ENCODE measurements around the gene MCF2L.

Gene MCF2L

DNA sequence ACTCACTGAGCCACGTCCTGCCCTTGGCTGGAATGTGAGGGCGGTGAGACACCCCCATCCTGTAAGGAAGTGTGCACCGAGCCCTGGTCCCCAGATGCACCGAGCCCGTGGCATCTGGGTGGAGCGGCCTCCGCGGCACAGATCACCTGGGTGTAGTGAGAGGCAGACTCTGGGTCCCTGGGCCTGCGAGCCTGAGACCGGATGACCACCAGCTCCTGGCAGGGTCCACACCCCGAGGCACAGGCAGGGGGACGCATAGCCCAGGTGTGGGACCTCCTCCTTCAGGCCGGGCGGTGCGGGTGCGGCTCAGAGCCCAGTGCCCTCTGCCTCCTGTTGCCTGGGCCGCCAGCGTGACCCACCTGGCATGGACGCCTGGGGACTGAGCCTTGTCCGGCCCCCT lies 12.4 kb downstream of the MCF2L start:
- no peak for DNase-seq

DNA sequence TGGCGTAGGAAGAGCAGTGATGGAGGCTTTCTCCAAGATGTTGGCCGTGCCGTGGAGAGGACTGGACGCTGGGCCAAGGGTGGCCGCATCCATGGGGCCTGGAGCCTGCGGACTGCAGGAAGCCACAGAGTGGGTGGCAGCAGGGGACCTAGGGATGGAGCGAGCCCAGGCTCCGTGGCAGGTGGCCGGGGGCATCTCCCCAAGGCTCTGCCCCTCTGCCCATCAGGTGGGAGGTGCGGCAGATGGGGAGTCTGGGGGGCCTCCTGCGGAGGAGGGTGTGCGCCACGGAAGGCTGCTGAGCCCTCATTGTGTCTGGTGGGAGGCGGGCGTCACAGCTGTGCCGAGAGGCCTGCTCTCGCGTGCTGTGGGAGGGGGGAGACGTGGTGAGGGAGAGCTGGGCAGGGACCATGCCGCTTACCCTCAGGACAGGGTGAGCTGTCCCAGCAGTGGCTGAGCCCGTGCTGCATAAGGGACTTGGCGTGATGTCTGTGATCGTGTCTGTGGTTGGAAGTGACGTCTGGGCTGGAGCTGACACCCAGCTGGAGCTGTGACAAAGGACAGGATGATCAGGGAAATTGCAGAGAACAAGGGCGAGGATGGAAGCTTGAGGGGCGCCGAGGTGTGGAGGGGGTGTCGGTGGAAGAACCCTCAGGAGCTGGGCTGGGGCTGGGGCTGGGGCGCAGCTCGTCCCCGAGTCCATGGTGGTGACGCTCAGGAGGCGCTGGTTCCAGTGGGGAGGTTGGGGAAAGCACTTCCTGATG lies 13.4 kb downstream of the MCF2L start:
- DNase-seq = no peak

DNA sequence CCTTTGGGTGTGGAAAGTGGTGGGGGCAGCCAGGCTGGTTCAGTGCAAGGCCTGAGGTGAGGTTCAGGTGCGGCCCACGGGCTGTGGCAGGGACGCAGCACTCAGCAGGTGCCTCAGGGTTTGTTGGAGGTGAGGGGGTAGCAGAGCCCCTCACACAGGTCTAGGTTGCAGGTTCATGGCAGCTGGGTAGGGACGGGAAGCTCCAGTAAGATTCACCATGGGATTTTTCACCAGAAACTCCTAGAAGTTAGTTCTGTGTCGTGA lies 14.0 kb downstream of the MCF2L start:
- DNase-seq = no peak

DNA sequence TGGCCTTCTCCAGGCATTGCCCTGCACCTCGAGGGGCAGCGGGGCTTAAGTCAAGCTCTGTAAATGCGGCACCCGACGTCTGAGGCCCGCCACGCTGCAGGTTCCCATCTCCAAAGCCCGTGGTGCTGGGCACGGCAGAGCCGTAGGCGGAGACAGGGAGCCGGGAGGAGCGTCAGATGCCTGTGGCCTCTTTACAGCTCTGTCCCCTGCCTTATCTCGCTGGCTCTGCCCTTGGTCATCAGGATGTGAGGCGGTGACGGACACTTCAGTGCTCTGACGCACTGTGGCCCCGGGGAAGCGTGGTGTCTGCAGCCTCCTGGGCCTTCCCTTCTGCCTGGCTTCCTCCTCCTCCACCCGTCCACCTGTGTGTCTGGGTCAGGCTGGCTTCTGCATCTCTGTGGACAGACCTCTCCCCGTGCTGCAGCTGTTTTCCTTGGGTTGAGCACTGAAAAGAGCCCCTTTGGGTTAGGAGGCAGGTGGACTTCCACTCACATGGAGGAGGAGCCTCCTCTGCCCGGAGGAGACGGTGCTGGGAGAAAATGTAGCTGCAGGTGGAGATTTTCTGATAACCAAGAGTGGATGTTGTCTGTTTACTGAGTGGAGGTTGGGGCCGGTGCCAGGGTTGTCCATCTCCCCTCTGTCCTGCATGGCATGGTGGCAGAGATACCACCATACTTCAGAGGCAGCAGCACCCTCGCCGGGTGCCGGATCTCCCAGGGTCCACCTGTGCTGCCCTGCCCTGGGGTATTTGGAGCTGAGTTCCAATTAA lies 14.6 kb downstream of the MCF2L start:
- no peak for DNase-seq

DNA sequence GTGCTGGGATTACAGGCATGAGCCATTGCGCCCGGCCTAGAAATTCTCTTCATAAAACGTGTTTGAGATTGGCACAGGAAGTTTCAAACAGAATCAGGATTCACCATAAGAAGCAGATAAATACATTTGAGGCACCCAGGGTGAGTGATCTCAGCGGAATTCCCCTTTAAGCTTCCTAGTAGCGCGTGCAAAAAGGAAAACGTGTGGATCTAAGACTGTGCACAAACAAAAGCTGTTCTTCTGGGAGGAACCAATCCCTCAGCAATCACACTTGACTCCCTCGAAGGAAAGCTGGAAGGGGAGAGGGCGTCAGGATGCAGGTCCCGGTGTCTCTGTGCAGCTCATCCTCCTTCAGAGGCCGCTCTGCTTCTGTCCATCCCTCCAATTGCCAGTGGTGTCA lies 15.5 kb downstream of the MCF2L start:
- DNase-seq = no peak

DNA sequence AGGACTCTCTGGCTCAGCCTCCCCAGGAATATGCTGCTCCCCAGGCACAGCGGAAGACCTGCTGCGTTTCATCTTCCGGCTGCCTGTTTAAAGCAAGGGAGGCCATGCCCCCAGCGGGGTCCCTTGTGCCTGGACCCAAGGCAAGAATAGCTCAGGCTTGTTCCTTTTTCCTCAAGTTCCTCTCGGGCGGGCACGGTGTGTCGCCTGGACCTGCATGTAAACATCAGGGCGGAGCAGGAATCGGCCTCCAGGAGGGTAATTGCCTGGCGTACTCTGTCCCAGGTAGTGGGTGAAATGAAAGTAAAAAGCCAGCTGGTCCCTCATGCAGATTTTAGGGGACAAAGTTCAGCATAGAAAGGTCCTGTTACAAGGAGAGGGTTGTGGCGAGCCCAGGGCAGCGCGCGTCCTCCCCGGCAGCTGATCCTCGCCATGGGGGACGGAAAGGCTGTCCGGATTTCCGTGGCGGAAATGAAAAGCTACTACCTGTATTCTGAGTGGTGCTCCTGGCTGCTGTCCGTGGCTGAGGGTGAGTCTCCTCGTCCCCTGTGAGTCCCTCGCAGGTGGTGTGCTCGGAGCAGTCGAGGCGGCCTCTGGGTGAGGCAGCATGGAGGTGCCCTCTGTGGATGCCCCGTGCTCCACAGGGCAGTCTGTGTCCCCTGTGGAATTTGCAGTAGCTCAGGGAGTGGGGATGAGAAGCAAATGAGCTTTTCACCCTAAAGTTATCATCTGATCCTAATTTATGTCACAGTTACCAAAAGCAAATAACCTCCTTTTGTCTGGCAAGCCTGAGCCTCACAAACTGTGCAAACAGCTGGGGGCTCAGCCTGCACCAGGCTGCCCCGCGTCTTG lies 16.2 kb downstream of the MCF2L start:
- no peak for DNase-seq

DNA sequence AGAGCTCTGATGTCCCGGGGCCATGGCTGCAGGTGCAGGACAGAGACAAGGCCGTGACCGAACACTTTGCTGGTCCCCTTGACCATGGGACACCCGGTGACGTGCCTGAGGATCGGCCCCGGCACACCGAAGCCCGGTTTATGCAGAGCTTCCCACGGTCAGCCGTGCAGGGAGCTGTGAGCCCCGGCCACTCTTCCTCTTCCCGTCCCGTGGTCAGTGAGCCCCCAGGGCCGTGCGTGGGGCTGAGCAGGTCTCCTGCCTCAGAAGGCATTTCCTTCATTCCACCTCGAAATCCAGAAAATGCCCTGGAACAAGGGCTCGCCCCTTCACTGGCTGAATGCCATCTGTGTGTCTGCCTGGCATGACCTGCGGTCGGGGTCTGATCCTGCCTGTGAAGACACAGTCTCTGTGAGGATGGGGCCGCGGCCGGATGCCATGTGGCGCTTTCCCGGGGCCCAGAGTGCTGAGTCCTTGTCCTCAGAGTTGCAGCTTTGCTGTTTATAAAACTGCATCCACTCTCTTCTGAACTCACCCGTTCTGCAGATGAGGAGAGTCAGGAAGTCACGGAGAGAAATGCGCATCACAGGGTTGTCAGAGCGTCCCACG lies 16.9 kb downstream of the MCF2L start:
- DNase-seq = no peak

DNA sequence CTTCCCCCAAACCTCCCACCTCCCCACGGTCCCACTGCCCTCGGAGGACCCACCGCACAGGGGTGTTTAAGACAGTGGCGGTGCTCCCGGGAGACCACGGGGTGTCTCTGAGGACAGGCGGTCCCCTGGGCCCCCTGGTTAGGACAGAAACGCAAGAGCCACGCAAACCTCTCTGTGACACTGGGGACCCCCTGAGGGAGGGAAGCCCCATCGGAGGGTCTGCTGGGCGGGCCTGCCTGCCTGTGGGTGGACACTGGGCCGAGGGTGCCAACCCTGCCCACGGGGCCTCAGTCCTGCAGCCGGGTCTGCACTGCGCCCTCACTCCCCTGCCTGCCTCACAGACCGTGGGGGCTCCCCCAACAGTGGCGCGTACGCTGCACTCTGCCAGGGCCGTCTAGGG lies 17.5 kb downstream of the MCF2L start:
- DNase-seq = no peak

DNA sequence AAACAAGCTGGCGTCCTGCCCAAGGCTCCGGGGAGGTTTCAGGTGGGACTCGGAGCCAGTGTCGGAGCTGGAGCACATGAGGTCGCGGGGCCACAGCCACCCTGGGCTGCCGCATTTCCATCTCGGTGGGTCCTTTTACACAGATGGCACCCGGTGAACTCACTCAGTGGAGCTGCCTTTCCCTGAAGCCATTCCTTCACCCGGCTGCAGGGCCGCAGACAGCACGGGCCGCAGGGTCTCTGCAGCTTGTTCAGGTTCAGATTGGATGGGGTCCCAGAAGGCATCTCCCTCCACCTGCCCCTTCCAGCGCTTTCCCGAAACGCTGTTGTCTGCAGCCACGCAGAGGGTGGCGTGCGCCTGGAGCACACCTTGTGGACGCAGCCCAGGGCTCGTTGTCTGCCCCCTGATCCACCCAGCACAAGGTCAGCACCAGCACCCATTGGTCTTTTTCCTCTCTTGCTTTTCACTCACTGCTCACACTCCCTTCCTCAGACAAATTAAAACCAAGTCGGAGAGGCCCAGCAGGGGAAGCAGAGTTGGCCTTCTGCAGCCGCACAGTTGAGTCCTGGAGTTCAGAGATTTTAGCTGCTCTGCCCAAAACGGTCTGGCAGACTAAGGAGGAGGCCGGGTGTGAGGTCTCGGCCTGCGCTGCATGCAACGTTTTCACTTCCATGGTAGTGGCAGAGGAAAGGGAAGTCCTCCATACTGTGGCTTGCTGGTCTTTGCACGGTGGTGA lies 18.1 kb downstream of the MCF2L start:
- no peak for DNase-seq

DNA sequence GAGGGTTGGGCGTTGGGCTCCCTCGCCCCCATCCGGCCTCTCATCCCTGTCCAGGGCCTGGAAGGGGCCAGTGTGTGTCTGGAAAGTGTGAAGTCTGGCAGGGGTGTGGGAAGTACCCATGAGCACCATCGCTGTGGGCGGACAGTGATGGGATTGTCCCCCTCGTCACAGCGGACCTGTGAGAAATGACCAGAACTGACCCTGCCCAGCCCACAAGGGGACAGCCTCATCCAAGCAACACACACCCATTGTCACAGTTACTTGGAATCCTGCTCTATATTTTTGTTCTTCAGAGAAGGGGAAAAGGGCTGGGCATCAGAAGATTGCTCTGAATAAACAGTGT lies 18.6 kb downstream of the MCF2L start:
- no peak for DNase-seq

DNA sequence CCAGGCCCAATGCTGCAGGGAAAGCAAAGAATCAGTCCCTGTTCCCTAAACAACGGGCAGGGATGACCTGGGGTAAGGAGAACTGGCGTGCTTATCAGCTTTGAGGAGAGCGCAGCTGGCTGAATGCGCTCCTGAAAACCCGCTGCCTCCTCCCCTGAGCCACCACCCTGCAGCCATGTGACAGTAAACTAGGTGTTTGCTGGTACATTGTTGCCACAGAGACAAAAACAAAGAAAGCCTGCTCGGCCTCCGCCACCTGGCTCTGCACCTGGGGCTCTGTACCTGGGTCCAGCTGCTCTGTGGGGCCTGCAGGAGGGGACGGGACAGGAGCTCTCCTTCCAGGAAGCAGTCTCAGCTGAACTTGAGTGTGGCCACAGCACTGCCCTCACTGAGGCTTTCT lies 21.8 kb downstream of the MCF2L start:
- DNase-seq = peak; percentile 53

DNA sequence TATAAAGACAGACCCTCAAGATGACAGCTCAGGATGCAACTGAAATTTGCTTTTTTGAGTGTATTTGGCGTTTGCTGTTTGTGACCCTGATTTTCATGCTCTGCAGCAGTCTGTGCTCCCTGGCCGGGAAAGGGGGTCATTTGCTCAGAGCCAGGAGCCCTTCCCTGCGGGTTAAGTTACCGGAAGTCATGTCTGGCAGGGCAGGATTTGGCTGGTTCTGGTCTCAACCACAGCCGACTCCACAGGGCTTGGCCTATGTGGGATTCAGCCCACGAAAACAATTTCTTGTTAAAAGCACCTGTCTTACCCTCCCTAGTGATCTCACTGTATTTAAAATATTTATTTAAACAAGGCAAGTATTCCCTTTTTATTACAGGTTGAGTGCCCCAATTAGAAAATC lies 22.6 kb downstream of the MCF2L start:
- no peak for DNase-seq

DNA sequence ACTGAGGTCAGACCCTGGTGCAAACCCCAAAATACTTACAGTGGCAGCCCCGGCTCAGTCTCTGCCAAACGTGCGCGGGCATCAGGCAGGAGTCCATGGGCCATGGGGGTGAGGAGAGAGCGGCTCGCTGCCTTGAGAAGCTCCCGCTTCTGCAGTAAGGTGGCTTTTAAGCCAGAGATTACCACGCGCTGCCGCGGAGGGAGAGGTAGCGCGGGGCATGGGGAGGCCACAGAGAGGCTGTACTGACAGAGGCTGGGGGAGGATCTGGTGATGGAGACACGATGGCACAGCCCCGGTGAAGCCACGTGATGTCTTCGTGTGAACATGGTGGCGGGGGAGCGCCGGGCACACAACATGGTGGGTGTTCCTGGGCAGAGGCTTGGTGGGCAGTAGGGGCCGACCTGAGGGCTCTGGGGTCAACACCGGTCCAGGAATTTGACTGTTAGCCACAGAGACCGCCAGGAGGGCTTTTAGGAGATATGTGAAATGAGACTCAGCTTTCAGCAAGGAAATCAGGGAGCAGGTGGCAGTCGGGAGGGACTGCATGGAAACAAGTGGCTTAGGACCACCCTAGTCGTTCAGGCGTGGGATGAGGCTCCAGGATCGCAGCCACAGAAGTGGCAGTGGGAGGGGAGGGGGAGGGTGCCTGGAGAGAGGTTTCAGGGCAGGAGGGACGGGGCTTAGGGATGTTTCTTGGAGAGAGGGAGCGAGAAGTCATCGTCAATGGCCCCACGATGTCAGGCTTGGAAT lies 24.1 kb downstream of the MCF2L start:
- DNase-seq = no peak

DNA sequence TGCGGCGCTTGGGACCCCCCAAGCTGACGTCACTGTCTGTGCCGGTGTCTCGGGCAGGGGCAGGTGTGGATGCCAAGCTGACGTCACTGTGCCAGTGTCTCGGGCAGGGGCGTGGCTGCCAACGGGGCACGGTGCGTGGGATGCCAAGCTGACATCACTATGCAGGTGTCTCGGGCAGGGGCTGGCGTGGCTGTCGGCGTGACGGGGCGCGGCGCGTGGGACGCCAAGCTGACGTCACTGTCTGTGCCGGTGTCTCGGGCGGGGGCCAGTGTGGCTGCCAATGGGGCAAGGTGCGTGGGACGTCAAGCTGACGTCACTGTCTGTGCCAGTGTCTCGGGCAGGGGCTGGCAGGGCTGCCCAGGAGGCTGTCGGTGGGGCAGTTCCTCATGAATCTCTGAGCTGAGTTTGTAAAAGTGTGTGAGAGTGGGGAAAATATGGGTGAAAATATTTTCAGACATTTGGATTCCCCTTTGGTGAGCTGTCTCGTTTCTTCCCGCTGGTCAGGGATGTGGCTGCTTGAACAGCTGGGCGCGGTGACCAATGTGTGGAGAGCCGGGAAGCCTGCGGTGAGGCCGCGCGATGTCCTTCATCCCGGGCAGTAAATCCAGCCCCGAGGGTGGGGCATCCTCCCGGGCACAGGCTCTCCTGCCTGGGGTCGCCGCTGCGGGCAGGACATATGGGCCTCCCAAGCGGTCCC lies 25.2 kb downstream of the MCF2L start:
- no peak for DNase-seq

DNA sequence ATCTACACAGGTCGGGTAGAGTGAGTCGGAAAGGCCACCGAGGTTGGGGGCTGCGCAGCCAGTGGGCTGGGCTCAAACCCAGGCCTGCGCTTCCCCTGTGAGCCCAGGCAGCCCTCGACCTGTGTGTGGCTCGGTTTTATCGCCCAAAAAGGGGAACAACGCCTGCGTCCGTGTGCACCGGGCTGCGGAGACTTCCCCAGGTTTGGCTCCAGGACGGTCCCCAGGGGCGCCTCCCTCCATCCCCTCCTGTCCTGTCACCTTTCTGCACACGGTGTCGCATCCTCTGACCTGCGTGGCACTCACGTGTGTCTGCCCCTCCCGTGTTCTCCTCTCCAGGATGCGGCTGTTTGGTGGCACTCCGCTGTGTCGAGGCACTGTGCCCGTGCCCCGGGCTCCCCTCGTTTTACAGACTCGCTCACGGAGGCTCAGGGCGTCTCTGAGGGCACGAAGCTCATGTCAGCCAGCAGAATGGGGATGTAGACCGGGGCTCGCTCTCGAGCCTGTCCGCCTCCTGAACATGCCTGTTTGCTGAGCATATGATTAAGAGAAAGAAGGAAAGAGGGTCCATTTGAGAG lies 25.9 kb downstream of the MCF2L start:
- DNase-seq = no peak

DNA sequence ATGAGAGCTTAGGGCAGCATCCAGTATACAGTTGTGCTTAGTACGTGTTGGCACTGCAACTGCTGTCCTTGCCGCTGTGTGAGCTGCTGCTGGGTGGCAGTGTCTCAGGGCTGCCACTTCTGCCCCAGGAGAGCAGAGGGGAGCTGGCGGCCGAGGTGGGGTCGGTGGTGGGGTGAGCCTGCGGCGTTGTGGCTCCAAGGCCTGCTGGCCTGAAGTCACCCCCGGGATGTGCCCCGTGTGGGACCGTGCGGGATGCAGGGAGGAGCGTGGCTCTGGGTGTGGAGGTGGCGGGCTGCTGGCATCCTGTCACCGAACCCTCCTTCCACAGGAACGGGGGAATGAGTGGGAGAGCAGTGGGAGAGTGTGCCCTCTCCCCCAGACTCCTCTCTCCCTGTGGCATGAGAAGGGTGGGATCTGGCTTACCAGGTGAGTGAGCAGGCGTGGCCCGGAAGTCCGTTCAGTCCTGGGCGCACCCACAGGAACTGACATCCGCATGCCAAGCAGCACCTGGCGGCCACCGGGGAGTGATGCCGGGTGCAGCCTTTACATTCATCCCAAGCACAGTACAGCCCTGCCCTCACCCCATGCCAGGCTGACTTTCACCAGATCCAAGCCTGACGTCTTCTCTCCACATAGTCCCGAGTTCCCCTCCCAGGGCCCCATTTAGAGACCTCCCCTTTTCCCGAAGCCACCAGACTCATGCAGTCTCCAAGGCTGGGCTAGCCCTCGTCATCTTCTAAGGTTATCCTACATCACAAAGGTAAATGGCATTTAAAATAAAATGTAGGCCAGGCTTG lies 26.6 kb downstream of the MCF2L start:
- no peak for DNase-seq

DNA sequence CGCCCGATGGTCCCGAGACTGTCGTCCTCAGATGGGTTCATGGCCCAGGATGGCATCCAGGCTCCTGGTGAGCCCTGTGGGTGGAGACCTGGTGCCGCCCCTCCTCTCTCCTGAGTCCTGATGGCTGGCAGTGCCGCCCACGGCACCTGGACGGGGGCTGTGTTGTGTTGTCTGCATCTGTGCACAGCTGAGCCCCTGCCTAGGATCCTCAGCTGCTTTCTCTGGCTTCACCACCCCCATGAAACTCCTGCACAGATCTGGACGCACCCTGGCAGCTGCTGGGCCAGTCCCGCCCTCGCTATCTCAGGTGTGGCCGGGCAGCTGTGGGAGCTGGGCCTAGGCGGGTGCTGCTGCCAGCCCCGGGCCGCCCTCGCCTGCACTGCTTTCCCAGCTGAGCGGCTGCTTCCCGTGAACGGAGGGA lies 27.7 kb downstream of the MCF2L start:
- no peak for DNase-seq

DNA sequence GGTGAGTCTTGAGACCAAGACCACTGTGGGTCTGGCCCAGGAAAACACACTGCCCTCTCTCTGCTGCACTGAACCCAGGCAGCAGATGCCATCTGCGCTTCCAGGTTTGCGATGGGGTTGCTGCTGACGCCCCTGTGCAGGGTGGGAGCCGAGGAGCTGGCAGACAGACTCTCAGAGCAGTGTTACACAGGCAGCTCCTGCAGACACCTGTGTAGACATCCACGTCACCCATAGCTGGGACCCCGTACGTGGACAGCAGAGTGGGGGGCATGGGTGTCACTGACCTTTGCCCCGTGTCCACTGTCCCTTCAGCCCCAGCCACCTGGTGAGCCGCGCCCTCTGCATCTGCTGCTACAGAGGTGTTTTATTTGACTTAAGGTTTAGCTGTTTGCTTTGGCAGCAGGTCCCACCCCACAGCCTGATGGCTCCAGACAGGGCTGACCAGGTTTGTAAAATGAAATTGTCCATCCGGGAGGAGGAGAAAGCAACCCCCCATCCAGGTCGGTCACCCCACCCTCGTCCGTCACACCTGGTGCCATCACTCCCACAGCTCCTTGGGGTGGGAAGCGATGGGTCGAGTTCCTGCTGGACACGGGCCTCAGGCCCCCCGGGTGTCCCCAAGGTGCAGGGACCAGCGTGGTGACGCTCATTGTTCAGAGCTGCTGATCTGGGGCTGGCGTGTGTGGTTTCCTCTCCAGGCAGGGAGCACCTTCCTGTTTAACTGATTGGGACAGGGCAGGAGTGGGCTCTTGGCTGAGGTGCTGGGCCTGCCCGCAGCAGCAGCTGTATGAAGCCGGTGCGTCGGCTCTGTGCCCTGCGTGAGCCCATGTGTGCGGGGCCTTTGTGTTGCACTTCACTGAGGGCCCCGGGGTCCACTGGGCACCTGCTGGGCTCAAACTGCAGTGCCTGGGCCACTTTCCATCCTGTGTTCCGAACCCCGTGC lies 28.4 kb downstream of the MCF2L start:
- DNase-seq = no peak
